H1 (cell line): ENCODE measurements around the gene NELL2. TPM values are rescaled to one million over a fixed set of nuclear protein-coding genes. Genes with fewer than 3 reads are reported as not detected.

Experiments used
- ASH2L ChIP-seq: fragments of 200-600, 300-600 bp; sonication (generic); IDR thresholded peaks from one replicate; pipeline ENCODE4 v1.7.1; 2017; ENCODE audit warnings: low read length
- CEBPB ChIP-seq: IDR thresholded peaks from 2 replicates; pipeline ENCODE4 v1.6.1; 2012; ENCODE audit warnings: low read depth, low read length
- CHD7 ChIP-seq: fragments of 300-600 bp; sonication (generic); IDR thresholded peaks from 2 replicates; pipeline ENCODE4 v1.7.1; 2012; ENCODE audit warnings: low read length, moderate library complexity, mild to moderate bottlenecking, inconsistent platforms; ENCODE audit not compliant: insufficient replicate concordance
- HDAC2 ChIP-seq, 2 experiments: fragments of 300-600 bp in 1 of 2; sonication (generic) in 1 of 2; IDR thresholded peaks; 2 replicates each; pipeline ENCODE4 v1.6.1; 2011 to 2012; ENCODE audit warnings: low read depth in 2 of 2, low read length in 2 of 2, mild to moderate bottlenecking in 2 of 2, moderate library complexity in 2 of 2, borderline replicate concordance in 1 of 2, inconsistent platforms in 1 of 2
- RBBP5 ChIP-seq: IDR thresholded peaks from 2 replicates; pipeline ENCODE4 v1.7.1; 2012; ENCODE audit warnings: low read depth, mild to moderate bottlenecking, inconsistent platforms, low read length, moderate library complexity, borderline replicate concordance
- YY1 ChIP-seq: IDR thresholded peaks from 2 replicates; pipeline ENCODE4 v1.6.1; 2011; ENCODE audit warnings: low read depth, mild to moderate bottlenecking, low read length
- polyA plus RNA-seq, 7 experiments: library from polyadenylated mRNA; depleted of rRNA in 3 of 7; stranded (reverse) in 5 of 7; unstranded in 2 of 7; fragments of >200 nt in 5 of 7; fragments of 200-250 nt in 2 of 7; gene quantifications; 1 replicate in 5 of 7; 2 replicates in 1 of 7; 4 replicates in 1 of 7; pipeline versions ENCODE4 v1.2.1 to v1.2.3, GENCODE V29; 2011 to 2013; ENCODE audit warnings: missing spikeins in 2 of 7, mixed read lengths in 2 of 7
- total RNA-seq: library from RNA; stranded (reverse); fragmentation: NEBNext Ultra II Directional; extraction: Animal tissue kit (Norgen Biotek cat#: 25700); gene quantifications from 2 replicates; pipeline ENCODE4 v1.2.1, GENCODE V29; 2021

Gene NELL2
- total and polyA plus RNA-seq, 2 of the 8 experiments (the other 6 are each of a cell fraction or from before 2014, with no cell fraction given), result 54.2 to 56.8 TPM

GRCh38 chr12:44563486-44563885, 312.6 kb downstream of the NELL2 start (continued):
- no peak for TF ChIP-seq ASH2L
- no peak for TF ChIP-seq HDAC2 (IDR thresholded peaks at IDR 0.05; ENCODE audit: borderline replicate concordance in 1 of 2, low read depth in 2 of 2, low read length in 2 of 2)
- no peak for TF ChIP-seq CHD7
- no peak for TF ChIP-seq CEBPB
- no peak for TF ChIP-seq RBBP5
- no peak for TF ChIP-seq YY1
